ENCODE results near the gene TARS2.

DNA sequence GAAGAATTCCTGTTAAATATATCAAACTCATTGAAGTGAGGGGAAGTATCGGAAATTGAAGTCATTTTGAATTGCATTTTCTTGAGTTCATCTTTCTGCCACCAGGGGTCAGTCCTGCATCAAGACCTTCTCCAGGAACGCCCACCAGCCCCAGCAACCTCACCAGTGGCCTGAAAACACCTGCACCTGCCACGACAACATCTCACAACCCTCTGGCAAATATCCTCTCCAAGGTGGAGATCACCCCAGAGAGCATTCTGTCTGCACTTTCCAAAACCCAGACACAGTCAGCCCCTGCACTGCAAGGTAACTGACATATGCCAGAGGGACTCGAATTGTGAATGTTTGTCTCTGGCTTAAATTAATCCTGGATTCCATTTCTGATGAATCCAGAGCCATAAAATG lies 22.8 kb upstream of the TARS2 start:
- TF ChIP-seq POLR2AphosphoS5 (IDR thresholded peaks at IDR 0.05; ENCODE audit: low read depth, low read length) (no peak), POLR2A (IDR thresholded peaks at IDR 0.05; ENCODE audit: low read depth, low read length) (no peak), TAF1 (IDR thresholded peaks at IDR 0.05; ENCODE audit: borderline replicate concordance, low read depth, low read length) (no peak)
